ENCODE measurements around the gene ACY1. TPM values are rescaled to one million over a fixed set of nuclear protein-coding genes. Genes with fewer than 3 reads are reported as not detected.

ACY1 gene
- total RNA-seq, 4 donors from 2014 or later, result 24.5 to 60.3 (median 31.4) TPM

DNA sequence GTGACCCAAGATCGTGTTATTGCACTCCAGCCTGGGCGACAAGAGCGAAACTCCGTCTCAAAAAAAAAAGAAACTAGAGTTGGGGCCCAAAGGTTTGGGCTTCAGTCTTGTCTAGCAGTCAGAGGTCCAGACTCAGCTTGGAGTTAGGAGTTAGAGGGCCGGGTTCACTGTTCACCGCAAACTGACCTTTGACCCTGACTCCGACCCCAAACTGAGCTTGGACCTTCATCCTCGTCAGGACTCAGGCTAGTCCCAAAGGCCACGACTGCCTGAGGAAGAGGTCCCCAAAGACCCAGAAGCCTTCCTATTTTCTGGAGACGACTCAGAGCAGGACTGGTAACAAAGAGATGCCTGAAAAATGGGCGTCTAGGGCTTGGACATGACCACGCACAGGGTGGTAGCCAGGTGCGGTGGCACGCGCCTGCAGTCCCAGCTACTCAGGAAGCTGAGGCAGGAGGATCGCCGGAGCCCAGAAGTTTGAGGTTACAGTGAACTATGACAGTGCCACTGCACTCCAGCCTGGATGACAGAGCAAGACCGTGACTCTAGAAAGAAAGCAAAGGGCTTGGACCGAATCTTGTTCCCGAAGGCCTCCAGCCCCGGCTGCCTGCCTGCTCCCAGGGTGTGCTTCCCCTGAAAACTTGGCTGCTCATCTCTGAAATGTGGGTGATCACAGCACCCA lies 35.1 kb downstream of the ACY1 start:
- TF ChIP-seq CTCF (IDR thresholded peaks at IDR 0.05; ENCODE audit: low read depth), result no peak

GRCh38 chr3:52019352-52020080 lies 36.2 kb downstream of the ACY1 start:
- no peak for TF ChIP-seq CTCF (IDR thresholded peaks at IDR 0.05; ENCODE audit: low read depth)

- no peak for TF ChIP-seq CTCF (IDR thresholded peaks at IDR 0.05; ENCODE audit: low read depth)
These were observed 37.5 kb downstream of the ACY1 start for GRCh38 chr3:52020796-52021195.

DNA sequence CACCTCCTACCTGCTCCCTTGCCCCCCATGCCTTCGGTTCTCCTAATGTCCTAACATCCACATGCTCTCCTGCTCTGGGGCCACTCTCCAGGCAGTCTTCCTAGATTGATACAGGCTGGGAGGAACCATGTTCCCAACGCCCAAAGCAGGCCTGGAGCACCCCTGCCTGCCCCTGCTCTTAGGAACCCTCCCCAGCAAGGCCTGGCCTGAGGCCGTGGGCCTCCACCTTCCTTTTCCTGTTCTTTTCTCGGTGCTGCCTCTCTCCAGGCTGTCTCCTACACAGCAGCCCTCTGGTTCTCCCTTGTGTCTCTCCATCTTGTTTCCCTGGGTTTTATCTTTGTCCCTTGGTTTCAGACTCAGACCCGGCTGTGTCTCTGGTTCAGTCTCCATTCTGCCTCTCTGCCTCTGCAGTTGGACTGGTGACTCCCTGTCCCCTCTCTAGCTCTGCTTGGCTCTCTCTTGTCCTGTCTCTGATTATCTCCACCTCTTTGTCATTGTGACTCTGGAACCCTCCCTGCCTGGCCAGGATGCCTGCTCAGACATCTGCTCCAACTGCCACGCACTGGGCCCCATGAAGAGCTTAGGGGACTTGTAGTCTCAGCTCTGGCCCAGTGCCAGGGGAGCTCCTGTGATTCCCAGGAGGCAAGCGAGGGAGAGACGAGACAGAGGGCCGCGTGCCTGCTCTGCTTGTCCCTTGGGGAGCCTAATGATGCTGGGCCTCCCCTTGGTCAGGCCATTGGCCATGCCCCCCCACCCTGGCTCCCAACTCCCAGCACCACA lies 38.3 kb downstream of the ACY1 start:
- TF ChIP-seq CTCF (IDR thresholded peaks at IDR 0.05; ENCODE audit: low read depth), result no peak

- no peak for TF ChIP-seq CTCF (IDR thresholded peaks at IDR 0.05; ENCODE audit: low read depth)
These were observed 39.2 kb downstream of the ACY1 start for GRCh38 chr3:52022323-52023100.

DNA sequence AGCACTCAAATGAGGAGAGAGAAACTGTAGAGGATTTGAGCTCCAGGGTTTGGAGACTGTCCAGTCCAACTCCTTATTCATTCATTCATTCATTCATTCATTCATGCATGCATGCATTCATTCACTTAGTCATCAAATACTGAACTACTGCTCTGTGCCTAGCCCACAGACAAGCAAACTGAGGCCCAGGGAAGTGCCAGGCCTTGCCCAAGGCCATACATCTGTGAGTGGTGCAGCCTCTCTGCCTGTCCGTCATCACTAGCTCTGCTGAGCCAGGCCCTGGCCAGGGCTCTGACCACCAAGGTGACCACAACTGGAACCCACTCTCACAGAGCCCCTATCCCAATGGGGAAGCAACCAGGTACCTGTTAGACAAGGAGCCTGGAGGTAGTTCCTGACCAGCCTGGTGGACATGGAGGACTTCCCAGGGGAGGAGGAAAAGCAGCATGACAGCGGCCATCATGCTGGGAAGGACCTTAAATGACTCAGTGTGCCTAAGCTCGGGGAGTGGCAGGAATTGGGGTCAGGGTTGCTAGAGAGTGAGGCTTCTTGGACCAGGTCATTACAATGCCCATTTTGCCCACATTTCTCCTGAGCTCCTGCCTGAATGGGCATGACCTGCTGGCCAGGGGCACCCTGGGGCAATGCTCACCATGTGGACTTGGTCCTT lies 39.9 kb downstream of the ACY1 start:
- no peak for TF ChIP-seq CTCF (IDR thresholded peaks at IDR 0.05; ENCODE audit: low read depth)

All from subcutaneous adipose tissue (tissue), 4 donors.